Mesothelial cell of epicardium (in vitro differentiated cells): ENCODE results near the gene OPCML. TPM values are rescaled to one million over a fixed set of nuclear protein-coding genes. Genes with fewer than 3 reads are reported as not detected.

Experiments
- DNase-seq, 2 experiments: peaks; one replicate each; pipeline ENCODE4 v3.0.0; 2021; ENCODE audit warnings: low spot score in 2 of 2; ENCODE audit not compliant: unreplicated experiment in 2 of 2
- H3K27ac Mint-ChIP-seq: 2 replicates; pipeline ENCODE4 v1.8.0; 2021; ENCODE audit warnings: mixed read lengths
- H3K27me3 Mint-ChIP-seq: 2 replicates; pipeline ENCODE4 v1.8.0; 2021; ENCODE audit warnings: low read depth, mixed read lengths
- H3K36me3 Mint-ChIP-seq: 2 replicates; pipeline ENCODE4 v1.8.0; 2021; ENCODE audit warnings: mixed read lengths
- H3K4me1 Mint-ChIP-seq: 2 replicates; pipeline ENCODE4 v1.8.0; 2021; ENCODE audit warnings: mixed read lengths
- H3K4me3 Mint-ChIP-seq: 2 replicates; pipeline ENCODE4 v1.8.0; 2021; ENCODE audit warnings: mild to moderate bottlenecking, moderate library complexity, mixed read lengths
- H3K9me3 Mint-ChIP-seq: 2 replicates; pipeline ENCODE4 v1.8.0; 2021; ENCODE audit warnings: mixed read lengths
- total RNA-seq: library from RNA; stranded (reverse); gene quantifications from 3 replicates; pipeline ENCODE4 v1.2.1, GENCODE V29; 2021
- TF ChIP-seq, protein P1 (sequence below): fragments of 200-600 bp; sonication (generic); IDR thresholded peaks from one replicate; pipeline ENCODE4 v1.5.0; 2021; ENCODE audit warnings: antibody characterized with exemption; ENCODE audit not compliant: unreplicated experiment

Gene OPCML
- total RNA-seq, 1 donor from 2014 or later: 3.0 TPM

DNA sequence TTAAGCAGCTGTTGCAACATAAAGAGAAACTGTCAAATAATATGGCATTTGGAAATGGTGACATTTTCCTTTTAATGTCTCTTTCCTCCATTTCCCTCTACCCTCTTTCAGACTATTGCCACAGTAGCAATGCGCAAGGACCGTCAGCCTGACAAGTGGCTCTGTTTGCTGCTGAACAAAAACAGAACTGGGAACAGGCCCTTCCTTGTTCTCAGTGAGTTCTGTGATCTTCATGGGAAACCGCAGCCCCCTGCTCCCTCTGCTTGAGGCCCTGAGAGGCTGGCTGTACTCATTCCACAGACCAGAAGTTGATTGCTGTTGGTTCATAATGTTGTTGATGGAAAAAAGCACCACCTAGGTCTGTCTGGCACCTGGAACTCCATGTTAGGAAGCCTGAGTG is 559.7 kb downstream of the OPCML start:
- TF ChIP-seq, protein P1, sequence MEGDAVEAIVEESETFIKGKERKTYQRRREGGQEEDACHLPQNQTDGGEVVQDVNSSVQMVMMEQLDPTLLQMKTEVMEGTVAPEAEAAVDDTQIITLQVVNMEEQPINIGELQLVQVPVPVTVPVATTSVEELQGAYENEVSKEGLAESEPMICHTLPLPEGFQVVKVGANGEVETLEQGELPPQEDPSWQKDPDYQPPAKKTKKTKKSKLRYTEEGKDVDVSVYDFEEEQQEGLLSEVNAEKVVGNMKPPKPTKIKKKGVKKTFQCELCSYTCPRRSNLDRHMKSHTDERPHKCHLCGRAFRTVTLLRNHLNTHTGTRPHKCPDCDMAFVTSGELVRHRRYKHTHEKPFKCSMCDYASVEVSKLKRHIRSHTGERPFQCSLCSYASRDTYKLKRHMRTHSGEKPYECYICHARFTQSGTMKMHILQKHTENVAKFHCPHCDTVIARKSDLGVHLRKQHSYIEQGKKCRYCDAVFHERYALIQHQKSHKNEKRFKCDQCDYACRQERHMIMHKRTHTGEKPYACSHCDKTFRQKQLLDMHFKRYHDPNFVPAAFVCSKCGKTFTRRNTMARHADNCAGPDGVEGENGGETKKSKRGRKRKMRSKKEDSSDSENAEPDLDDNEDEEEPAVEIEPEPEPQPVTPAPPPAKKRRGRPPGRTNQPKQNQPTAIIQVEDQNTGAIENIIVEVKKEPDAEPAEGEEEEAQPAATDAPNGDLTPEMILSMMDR: no peak
- Mint-ChIP-seq H3K4me3 (no peak overlapping the region), H3K4me1 (no peaks in the 10 kb centered on the region), H3K27me3 (peaks cover 46% of the 10 kb centered on the region), H3K27ac (no peak overlapping the region), H3K9me3 (no peaks in the 10 kb centered on the region), H3K36me3 (no peaks in the 10 kb centered on the region)
- no peak for DNase-seq

- H3K4me1 Mint-ChIP-seq: no peaks in the 10 kb centered on the region
- DNase-seq: no peak
- peaks cover 43% of the 10 kb centered on the region for H3K27me3 Mint-ChIP-seq
- TF ChIP-seq, protein P1: no peak
- H3K27ac Mint-ChIP-seq: no peak overlapping the region
- no peaks in the 10 kb centered on the region for H3K36me3 Mint-ChIP-seq
- no peak overlapping the region for H3K4me3 Mint-ChIP-seq
- no peaks in the 10 kb centered on the region for H3K9me3 Mint-ChIP-seq
Observed at GRCh38 chr11:132971351-132971750, 561.0 kb downstream of the OPCML start.

DNA sequence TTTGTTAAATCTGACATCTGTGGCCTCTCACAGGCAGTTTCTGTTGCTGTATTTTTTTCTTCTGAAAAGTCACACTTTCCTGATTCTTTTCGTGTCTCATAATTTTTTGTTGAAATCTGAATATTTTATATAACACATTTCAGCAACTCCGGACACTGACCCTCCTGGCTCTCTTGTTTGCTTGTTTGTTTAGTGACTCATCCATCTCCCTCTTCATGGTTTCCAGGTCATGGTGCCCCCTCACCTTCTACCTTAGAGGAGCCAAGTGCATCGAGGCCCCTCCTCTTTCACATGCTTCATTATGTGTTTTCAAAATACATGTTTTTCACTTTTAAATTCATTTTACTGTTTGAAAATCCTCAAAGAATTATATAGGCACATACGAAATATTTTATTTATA is 562.4 kb downstream of the OPCML start:
- H3K27me3 Mint-ChIP-seq: peaks cover 46% of the 10 kb centered on the region
- H3K4me1 Mint-ChIP-seq: no peaks in the 10 kb centered on the region
- H3K4me3 Mint-ChIP-seq: no peak overlapping the region
- no peak overlapping the region for H3K27ac Mint-ChIP-seq
- peaks cover 4% of the 10 kb centered on the region for H3K9me3 Mint-ChIP-seq
- TF ChIP-seq, protein P1: no peak
- no peaks in the 10 kb centered on the region for H3K36me3 Mint-ChIP-seq
- no peak for DNase-seq

DNA sequence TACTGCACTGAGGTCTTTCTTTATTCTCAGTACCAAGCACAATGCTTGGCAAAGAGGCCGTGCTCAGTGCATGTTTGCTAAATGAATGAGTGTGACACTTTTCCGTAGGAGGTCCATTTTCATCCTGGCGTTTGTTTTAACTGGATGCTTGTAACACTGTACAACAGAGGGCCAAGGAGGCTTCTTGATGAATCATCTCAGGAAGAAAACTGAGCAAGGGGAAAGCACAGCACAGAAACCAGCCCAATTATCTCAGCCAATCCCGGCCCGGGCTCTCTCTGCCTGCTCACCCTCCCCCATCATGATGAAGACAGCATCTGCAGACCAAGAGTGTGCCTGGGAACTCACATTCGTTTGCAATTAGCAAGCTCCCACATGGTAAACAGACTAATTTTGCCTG is 570.3 kb downstream of the OPCML start:
- Mint-ChIP-seq H3K9me3 (peaks cover 10% of the 10 kb centered on the region), H3K36me3 (no peaks in the 10 kb centered on the region), H3K27ac (no peak overlapping the region), H3K4me3 (no peak overlapping the region), H3K4me1 (no peaks in the 10 kb centered on the region), H3K27me3 (peaks cover 77% of the 10 kb centered on the region)
- no peak for DNase-seq
- TF ChIP-seq, protein P1: no peak

DNA sequence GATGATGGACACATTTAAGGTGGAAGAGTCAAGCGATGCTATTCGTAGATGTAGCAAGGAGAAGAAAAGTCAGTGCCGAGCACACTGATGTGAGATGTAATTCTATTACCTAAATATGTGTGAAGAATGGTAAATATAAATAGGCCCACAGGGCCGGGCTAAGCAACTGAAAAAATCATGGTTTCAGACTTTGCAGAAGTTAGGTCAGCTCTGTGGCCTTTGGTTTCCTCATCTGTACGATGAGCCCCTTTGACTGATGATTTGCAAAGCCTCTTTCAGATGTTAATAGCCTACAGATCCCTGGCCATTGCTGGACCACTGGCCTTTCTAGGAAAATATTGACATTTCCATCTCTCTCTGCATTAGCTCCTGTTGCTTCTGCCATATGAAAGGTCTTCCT is 570.8 kb downstream of the OPCML start:
- H3K27me3 Mint-ChIP-seq: peaks cover 82% of the 10 kb centered on the region
- no peak overlapping the region for H3K27ac Mint-ChIP-seq
- DNase-seq: no peak
- peaks cover 10% of the 10 kb centered on the region for H3K9me3 Mint-ChIP-seq
- H3K4me3 Mint-ChIP-seq: no peak overlapping the region
- H3K4me1 Mint-ChIP-seq: no peaks in the 10 kb centered on the region
- TF ChIP-seq, protein P1: no peak
- H3K36me3 Mint-ChIP-seq: no peaks in the 10 kb centered on the region
